PC-3 (cell line): ENCODE data around the gene IRGQ.

ENCODE experiments used
- EZH2 ChIP-seq: fragments of 300-600 bp; sonication (generic); IDR thresholded peaks from one replicate; pipeline ENCODE4 v1.6.1; 2017; ENCODE audit warnings: antibody characterized with exemption, mild to moderate bottlenecking, low read length; ENCODE audit not compliant: unreplicated experiment
- EZH2phosphoT487 ChIP-seq: fragments of 300-600 bp; sonication (generic); IDR thresholded peaks from 2 replicates; pipeline ENCODE4 v1.6.1; 2018; ENCODE audit warnings: mild to moderate bottlenecking, antibody characterized with exemption, low read length, borderline replicate concordance
- TF ChIP-seq, protein P1 (sequence below): fragments of 300-600 bp; sonication (generic); conservative IDR thresholded peaks from 2 replicates; pipeline ENCODE4 v1.5.1; 2017; ENCODE audit warnings: antibody characterized with exemption, low read depth, mild to moderate bottlenecking, low read length

- TF ChIP-seq, protein P1, sequence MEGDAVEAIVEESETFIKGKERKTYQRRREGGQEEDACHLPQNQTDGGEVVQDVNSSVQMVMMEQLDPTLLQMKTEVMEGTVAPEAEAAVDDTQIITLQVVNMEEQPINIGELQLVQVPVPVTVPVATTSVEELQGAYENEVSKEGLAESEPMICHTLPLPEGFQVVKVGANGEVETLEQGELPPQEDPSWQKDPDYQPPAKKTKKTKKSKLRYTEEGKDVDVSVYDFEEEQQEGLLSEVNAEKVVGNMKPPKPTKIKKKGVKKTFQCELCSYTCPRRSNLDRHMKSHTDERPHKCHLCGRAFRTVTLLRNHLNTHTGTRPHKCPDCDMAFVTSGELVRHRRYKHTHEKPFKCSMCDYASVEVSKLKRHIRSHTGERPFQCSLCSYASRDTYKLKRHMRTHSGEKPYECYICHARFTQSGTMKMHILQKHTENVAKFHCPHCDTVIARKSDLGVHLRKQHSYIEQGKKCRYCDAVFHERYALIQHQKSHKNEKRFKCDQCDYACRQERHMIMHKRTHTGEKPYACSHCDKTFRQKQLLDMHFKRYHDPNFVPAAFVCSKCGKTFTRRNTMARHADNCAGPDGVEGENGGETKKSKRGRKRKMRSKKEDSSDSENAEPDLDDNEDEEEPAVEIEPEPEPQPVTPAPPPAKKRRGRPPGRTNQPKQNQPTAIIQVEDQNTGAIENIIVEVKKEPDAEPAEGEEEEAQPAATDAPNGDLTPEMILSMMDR: no peak
- TF ChIP-seq EZH2 (no peak), EZH2phosphoT487 (no peak)
These were observed 20.6 kb downstream of the IRGQ start, which contains the start of the genes PINLYP and XRCC1 for GRCh38 chr19:43575156-43575950.
